Chondrocyte (in vitro differentiated cells): ENCODE measurements around the gene CCBE1. TPM values are rescaled to one million over a fixed set of nuclear protein-coding genes. Genes with fewer than 3 reads are reported as not detected.

Experiments used
- DNase-seq: peaks from one replicate; pipeline ENCODE4 v3.0.0; 2021; ENCODE audit warnings: mixed read lengths, low spot score
- H3K27ac Mint-ChIP-seq: one replicate; pipeline ENCODE4 v1.8.0; 2021; ENCODE audit warnings: mild to moderate bottlenecking, moderate library complexity, mixed read lengths; ENCODE audit not compliant: unreplicated experiment
- H3K27me3 Mint-ChIP-seq: 2 replicates; pipeline ENCODE4 v1.8.0; 2021; ENCODE audit warnings: low read depth, mixed read lengths
- H3K36me3 Mint-ChIP-seq: 2 replicates; pipeline ENCODE4 v1.8.0; 2021; ENCODE audit warnings: low read depth, mixed read lengths
- H3K4me1 Mint-ChIP-seq: 2 replicates; pipeline ENCODE4 v1.8.0; 2021; ENCODE audit warnings: low read depth, mild to moderate bottlenecking, mixed read lengths
- H3K4me3 Mint-ChIP-seq: one replicate; pipeline ENCODE4 v1.8.0; 2021; ENCODE audit warnings: mild to moderate bottlenecking, moderate library complexity, mixed read lengths; ENCODE audit not compliant: unreplicated experiment
- H3K9me3 Mint-ChIP-seq: 2 replicates; pipeline ENCODE4 v1.8.0; 2021; ENCODE audit warnings: low read depth, mixed read lengths
- total RNA-seq: library from RNA; stranded (reverse); gene quantifications from 3 replicates; pipeline ENCODE4 v1.2.1, GENCODE V29; 2021
- TF ChIP-seq, protein P1 (sequence below): fragments of 200-600 bp; sonication (generic); IDR thresholded peaks from 2 replicates; pipeline ENCODE4 v1.5.0; 2021; ENCODE audit warnings: antibody characterized with exemption, mild to moderate bottlenecking, moderate library complexity

Gene CCBE1
- total RNA-seq, 1 donor from 2014 or later, result 0.72 TPM

GRCh38 chr18:59570101-59570775, 127.0 kb downstream of the CCBE1 start:
- Mint-ChIP-seq H3K27me3 (peaks cover 2% of the 10 kb centered on the region), H3K9me3 (no peaks in the 10 kb centered on the region), H3K27ac (no peak overlapping the region), H3K4me1 (peaks cover 6% of the 10 kb centered on the region), H3K36me3 (no peaks in the 10 kb centered on the region), H3K4me3 (no peak overlapping the region)
- DNase-seq, result no peak
- TF ChIP-seq, protein P1, sequence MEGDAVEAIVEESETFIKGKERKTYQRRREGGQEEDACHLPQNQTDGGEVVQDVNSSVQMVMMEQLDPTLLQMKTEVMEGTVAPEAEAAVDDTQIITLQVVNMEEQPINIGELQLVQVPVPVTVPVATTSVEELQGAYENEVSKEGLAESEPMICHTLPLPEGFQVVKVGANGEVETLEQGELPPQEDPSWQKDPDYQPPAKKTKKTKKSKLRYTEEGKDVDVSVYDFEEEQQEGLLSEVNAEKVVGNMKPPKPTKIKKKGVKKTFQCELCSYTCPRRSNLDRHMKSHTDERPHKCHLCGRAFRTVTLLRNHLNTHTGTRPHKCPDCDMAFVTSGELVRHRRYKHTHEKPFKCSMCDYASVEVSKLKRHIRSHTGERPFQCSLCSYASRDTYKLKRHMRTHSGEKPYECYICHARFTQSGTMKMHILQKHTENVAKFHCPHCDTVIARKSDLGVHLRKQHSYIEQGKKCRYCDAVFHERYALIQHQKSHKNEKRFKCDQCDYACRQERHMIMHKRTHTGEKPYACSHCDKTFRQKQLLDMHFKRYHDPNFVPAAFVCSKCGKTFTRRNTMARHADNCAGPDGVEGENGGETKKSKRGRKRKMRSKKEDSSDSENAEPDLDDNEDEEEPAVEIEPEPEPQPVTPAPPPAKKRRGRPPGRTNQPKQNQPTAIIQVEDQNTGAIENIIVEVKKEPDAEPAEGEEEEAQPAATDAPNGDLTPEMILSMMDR, result no peak

DNA sequence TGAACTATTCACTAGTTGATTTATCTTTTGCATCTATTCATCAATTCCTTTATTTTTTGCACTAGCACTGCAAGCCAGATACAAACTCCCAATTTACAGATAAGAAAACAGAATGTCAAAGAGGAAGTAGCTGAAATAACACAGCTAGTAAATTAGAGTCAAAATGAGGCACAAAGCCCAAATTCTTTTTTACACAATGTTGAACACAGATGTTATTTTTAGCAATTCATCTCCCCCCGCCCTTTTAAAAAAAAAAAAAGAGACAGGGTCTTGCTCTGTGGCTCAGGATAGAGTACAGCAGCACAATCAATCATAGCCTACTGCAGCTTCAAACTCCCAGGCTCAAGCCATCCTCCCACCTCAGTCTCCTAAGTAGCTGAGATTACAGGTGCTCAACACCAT, 127.8 kb downstream of the CCBE1 start:
- H3K9me3 Mint-ChIP-seq, result peaks cover 3% of the 10 kb centered on the region
- peaks cover 2% of the 10 kb centered on the region for H3K27me3 Mint-ChIP-seq
- no peak overlapping the region for H3K4me3 Mint-ChIP-seq
- DNase-seq, result no peak
- H3K27ac Mint-ChIP-seq, result no peak overlapping the region
- TF ChIP-seq, protein P1, result no peak
- H3K36me3 Mint-ChIP-seq, result no peaks in the 10 kb centered on the region
- H3K4me1 Mint-ChIP-seq, result peaks cover 6% of the 10 kb centered on the region

DNA sequence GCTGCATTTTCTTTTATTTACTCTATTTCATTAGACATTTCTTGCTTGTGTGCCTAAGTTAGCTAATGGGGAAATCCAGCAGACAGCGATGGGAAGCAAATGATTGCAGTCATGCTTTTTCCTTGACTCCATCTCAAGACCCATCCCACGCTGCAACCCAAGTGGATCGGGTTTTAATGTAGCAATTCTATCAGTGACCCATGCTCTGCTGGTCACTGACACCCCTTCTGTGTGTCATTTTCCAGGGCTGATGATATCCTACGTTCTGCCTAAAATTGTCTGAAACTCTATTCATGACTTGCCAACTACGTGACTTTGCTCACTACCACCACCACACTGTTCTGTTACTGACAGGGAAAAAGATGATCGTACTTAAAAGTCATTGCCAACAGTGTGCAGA, 129.8 kb downstream of the CCBE1 start:
- Mint-ChIP-seq H3K27me3 (peaks cover 2% of the 10 kb centered on the region), H3K27ac (no peak overlapping the region), H3K9me3 (peaks cover 3% of the 10 kb centered on the region)

DNA sequence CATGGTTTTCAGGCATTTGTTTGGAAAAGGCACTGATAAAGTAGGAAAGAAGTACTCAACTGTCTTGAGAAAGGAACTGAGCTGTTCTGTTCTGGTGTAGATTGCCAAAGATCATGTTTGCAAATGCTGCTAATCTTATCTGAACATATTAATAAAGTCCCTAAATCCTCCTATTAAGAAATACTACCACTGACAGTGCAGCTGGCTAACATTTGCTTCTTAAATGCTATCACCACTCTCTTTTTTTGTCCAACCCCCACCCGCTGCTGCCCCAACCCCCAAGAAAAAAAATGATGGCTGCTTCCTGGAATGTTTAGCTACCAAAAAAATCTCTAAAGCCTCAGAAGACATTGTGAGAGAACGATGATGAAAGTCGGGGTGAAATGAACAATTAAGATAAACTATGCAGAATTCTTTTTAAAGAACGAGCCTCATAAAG, 130.7 kb downstream of the CCBE1 start:
- Mint-ChIP-seq H3K4me3 (no peak overlapping the region), H3K36me3 (no peaks in the 10 kb centered on the region), H3K4me1 (peaks cover 6% of the 10 kb centered on the region), H3K27me3 (peaks cover 2% of the 10 kb centered on the region), H3K27ac (no peak overlapping the region), H3K9me3 (peaks cover 3% of the 10 kb centered on the region)
- TF ChIP-seq, protein P1, result no peak
- DNase-seq, result no peak

More for the DNA sequence above, 129.8 kb downstream of the CCBE1 start:
- TF ChIP-seq, protein P1, result no peak
- no peak overlapping the region for H3K4me3 Mint-ChIP-seq
- no peaks in the 10 kb centered on the region for H3K36me3 Mint-ChIP-seq
- DNase-seq, result no peak
- H3K4me1 Mint-ChIP-seq, result peaks cover 6% of the 10 kb centered on the region

DNA sequence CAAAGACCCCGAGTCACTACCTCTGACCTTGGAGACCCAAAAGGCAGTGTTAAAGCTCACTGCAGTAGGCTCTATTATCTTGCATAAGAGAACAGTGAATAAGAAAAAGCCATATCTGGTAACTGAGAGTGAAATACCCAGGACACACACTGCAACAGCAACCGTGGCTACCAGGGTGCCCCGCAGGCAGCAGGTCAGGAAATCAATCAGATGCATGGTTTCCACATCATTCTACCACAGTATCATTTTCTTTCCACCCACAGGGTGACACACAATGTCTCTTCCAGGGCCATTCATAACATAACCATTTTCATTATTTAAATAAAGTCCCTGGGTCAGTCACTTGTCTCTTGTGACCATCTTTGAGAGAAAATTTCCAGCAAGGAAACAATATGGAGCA, 131.3 kb downstream of the CCBE1 start:
- peaks cover 6% of the 10 kb centered on the region for H3K4me1 Mint-ChIP-seq
- peaks cover 2% of the 10 kb centered on the region for H3K27me3 Mint-ChIP-seq
- peaks cover 3% of the 10 kb centered on the region for H3K9me3 Mint-ChIP-seq
- TF ChIP-seq, protein P1, result no peak
- H3K27ac Mint-ChIP-seq, result no peak overlapping the region
- H3K36me3 Mint-ChIP-seq, result no peaks in the 10 kb centered on the region
- no peak for DNase-seq
- no peak overlapping the region for H3K4me3 Mint-ChIP-seq
